ENCODE results near the gene AGPAT4. TPM values are rescaled to one million over a fixed set of nuclear protein-coding genes. Genes with fewer than 3 reads are reported as not detected.

AGPAT4 gene
- total RNA-seq, 2 experiments from 2014 or later: 2.0 to 2.4 TPM

DNA sequence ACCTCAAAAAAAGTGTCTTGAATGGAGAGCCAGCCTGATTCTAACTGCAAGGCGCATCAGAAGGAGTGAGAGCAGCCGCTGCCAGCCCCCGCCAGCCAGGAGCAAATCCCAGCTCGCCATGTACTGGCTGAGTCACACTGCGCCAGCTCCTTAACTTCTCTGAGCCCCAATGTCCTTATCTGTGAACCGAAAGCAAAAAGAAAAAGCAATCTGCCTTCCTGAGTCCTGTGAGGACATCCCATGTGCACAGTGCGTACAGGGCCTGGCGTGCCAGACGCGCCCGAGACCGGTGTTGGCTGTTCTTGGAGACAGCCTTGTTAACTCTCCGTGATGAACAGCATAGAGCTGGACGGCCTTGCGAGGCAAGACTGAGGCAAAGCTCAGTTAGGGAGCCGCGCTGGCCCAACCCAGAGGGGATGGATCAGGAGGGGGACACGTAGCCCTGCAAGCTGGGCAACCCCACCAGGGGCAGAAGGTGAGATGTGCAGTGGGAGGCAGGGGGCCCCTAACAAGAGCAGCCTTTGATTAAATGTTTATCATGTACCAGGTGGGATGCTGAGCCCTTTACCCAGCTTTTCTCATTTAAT is 122.7 kb downstream of the AGPAT4 start:
- CTCF ChIA-PET: interaction anchor here (0.7 to 1.2 kb wide), 2 partner anchors 12 to 222 kb away, joined by 4 to 5 read pairs; no protein-coding TSS in a partner anchor
- POLR2A ChIA-PET: no interaction called here

GRCh38 chr6:161150566-161150965 is 123.3 kb downstream of the AGPAT4 start:
- CTCF ChIA-PET: interaction anchor here (1.2 kb wide), 1 partner anchor 222 kb away, joined by 5 read pairs; no protein-coding TSS in a partner anchor

GRCh38 chr6:161150136-161150535 is 123.7 kb downstream of the AGPAT4 start:
- POLR2A ChIA-PET: no interaction called here

More at GRCh38 chr6:161150566-161150965, 123.3 kb downstream of the AGPAT4 start:
- POLR2A ChIA-PET: no interaction called here

DNA sequence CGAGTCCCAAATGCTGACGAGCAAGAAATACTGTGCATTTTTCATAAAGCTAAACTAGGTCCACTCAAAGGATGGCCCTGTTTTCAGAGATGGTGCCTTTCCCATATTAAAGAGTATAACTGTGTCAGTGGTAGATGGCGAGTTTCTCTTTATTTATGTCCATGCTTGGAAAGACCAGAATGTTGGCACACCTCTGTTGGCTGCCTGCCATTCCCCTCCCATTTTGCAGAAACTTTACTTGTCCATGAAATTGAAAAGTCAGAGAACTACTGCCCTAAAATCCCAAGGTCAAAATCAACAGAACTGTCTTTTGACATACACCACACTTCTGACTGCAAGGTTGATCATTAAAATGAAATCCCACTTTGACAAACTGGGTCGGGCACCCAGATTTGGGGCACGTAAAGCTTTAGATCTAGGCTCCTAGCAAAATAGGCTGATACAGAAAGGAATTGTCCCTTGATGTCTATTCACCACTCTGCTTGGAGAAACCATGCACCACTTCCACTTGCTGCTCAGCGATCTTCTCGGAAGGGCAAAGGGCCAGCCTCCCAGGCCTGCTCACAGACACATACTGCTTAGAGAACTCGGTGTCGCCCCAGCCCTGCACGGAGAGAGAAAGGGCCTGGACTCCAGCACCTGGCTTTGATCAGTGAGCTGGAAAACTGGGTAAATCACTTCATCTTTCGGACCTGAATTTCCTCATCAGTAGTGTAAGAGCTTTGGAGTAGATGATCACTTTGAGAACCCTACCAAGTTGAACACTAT is 130.0 kb downstream of the AGPAT4 start:
- POLR2A ChIA-PET: no interaction called here

More at GRCh38 chr6:161150136-161150535, 123.7 kb downstream of the AGPAT4 start:
- CTCF ChIA-PET: no interaction called here

DNA sequence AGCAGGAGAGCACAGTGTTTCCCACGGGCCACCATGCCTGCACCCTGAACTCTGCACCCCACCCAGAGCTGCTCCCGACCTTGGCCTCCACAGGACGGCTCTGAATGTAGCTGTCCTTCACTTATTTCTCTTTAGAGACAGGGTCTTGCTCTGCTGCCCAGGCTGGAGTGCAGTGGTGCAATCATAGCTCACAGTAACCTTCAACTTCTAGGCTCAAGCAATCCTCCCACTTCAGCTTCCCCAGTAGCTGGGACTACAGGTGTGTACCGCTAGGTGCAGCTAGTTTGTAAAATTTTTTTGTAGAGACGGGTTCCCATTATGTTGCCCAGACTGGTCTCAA is 130.9 kb downstream of the AGPAT4 start:
- CTCF ChIA-PET: no interaction called here
- POLR2A ChIA-PET: no interaction called here

More for the DNA sequence above, 130.0 kb downstream of the AGPAT4 start:
- CTCF ChIA-PET: no interaction called here

DNA sequence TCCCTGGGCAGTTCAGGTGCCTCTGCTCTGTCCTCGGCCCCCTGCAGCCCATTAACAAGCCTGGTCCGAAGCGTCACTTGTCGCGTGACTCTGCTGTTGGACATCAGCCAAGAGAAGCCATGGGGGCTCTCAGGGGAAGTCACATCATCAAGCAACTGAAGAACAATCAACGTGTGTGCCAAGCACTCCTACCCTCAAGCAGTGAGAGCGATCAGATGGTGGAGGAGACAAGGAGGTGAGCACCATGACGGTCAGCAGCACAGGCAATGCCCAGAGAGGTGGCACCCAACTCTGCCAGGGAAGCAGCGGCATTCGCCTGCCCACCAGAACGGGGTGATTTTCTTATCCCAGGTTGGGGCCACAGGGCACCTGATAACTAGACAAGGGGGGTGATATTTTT is 132.7 kb downstream of the AGPAT4 start:
- CTCF ChIA-PET: interaction anchor here (0.6 kb wide), 1 partner anchor 35 kb away, joined by 3 read pairs; no protein-coding TSS in a partner anchor
- POLR2A ChIA-PET: no interaction called here

GRCh38 chr6:161140554-161140875 is 133.3 kb downstream of the AGPAT4 start:
- ChIA-PET CTCF (no interaction called here), POLR2A (no interaction called here)

DNA sequence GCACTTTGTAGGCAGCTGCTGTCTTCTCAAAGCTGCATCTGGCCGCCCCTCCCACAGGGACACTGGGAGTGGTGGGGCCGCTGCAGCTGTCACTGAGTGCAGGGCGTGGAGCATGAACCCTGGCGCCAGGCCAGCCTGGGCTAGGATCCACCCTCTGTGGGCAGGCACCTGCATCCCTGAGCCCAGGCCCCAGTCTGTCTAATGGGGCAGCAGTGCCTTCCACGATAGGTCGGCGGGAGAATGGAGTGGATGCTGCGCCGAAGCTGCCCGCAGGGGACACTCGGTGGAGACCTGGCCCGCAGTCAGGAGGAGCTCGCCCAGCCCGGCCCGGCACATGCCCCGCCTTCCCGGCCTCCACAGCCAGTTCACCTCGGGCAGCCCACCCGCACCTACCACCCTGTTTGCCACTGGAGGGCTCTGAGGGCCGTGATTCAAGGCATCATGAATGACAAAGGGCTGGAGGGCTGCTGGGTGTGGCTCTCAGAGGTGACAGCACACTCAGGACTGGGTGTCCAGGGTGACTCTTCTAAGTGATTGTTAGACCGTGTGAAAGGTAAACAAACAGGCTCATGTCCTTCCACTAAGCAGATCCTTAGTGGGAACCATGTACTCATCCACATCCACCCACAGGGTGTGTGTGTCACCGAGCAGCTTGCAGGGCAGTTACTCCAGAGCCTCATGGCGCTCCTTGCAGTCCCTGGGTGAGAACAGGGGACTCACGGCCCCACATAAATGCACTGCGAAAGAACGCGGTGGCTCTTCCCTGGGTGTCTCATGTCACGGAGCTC is 133.9 kb downstream of the AGPAT4 start:
- CTCF ChIA-PET: interaction anchor here (0.7 to 1.0 kb wide), 2 partner anchors 11 to 209 kb away, joined by 3 to 4 read pairs; no protein-coding TSS in a partner anchor
- POLR2A ChIA-PET: no interaction called here

DNA sequence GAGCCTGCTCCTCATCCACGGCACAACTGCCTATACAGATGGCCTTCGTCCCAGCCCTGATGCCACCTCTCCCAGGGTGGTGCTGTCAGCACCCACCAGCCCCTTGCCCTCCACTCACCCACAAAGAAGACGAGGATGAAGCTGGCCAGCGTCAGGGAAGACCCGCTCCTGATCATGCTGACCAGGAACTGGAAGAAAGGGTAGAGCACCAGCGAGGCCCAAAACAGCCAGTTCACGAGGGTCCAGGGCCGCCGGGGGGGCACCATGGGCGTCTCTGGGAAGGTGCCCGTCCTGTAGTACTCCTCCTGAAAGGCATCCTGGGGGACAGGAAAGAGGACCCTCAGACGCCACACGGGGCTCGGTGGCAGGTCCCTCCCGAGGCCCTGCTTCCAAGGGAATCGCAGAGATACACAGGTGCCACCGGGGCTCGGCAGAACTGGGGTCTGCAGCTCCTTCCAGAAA is 134.5 kb downstream of the AGPAT4 start:
- CTCF ChIA-PET: interaction anchor here (0.7 to 1.0 kb wide), 2 partner anchors 12 to 209 kb away, joined by 3 to 4 read pairs; no protein-coding TSS in a partner anchor

DNA sequence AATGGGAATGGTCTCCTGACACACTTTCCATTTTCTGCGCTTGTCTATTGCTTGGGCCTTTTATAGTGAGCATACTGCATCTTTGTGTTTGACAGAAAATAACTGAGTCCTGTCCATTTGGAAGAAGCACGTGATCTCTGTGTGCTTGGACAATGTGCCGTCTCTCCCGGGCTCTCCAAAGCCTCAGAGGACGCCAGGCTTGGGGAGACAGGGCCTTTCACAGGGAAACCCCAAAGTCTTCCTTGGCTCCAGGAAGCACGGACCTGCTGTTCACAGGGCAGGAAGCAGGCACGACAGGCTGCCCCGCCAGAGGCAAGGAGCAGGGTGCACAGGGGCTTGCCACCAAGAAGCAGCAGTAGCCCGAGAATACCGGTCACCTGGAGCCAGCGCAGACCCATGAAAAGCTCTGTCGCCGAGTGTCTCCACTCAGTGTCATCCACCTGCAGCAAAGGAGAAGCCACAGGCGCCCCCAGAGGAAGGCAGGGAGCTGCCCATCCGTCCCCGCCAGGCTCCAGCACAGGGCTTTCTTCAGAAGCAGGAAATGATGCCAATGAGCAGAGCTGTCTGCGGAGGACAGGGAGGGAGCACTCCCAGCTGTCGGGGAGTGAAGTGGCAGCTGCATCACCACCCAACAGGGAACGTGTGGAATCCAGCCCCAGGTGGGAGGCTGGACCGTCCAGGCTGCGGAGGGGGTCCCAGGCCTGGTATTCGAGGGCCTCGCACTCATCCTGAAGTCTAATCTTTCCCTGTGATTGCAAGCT is 135.1 kb downstream of the AGPAT4 start:
- ChIA-PET CTCF (interaction anchor here (0.7 kb wide), 1 partner anchor 13 kb away, joined by 4 read pairs; no protein-coding TSS in a partner anchor), POLR2A (no interaction called here)

More for the DNA sequence above, 134.5 kb downstream of the AGPAT4 start:
- POLR2A ChIA-PET: no interaction called here

- POLR2A ChIA-PET: no interaction called here
- CTCF ChIA-PET: no interaction called here
Observed at GRCh38 chr6:161137839-161138542, 135.9 kb downstream of the AGPAT4 start.

DNA sequence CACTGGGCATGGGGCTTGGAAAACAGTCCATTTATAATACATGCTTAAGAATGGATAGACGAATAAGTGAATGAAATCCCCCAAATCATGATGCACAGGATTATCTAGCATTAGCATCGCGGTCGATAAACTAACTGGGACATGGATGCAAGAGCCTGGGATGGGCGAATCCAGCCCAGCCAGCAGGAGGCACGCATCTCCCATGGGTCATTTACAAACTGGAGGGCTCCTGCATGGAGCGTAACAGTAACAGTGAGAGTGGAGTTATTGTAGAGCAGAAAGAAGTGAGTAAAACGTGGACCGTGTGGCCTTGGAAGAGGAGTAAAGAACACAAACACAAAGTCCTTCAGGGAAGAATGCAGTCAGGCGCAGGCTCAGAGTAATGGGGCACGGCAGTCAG is 136.5 kb downstream of the AGPAT4 start:
- ChIA-PET POLR2A (no interaction called here), CTCF (no interaction called here)

GRCh38 chr6:161136655-161137054 is 137.2 kb downstream of the AGPAT4 start:
- CTCF ChIA-PET: no interaction called here
- POLR2A ChIA-PET: no interaction called here

- POLR2A ChIA-PET: no interaction called here
- CTCF ChIA-PET: no interaction called here
Observed at GRCh38 chr6:161135695-161136591, 137.9 kb downstream of the AGPAT4 start.

- CTCF ChIA-PET: no interaction called here
- POLR2A ChIA-PET: no interaction called here
Observed at GRCh38 chr6:161134550-161135298, 139.1 kb downstream of the AGPAT4 start.

- POLR2A ChIA-PET: no interaction called here
- CTCF ChIA-PET: no interaction called here
Observed at GRCh38 chr6:161133963-161134362, 139.9 kb downstream of the AGPAT4 start.

DNA sequence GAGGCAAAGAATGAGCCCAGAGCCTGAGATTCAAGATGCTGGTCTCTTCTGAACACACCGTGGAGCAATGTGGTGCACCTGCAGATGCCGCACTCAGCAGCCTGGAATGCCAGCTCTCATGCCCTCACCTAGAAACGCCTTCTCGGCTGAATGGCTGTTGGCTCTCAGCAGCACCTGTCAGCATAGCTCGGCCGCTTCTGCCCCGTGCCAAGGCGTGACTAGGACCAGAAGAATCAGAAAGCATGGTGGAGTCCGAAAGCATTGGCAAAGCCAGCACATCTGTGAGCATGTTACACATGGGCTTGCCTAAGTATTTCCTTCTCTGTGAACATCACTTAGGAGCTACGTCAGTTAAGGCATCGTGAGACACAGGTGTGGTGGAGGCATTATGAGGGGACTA is 141.5 kb downstream of the AGPAT4 start:
- ChIA-PET POLR2A (no interaction called here), CTCF (no interaction called here)

Measured in activated CD8-positive, alpha-beta memory T cell treated with anti-CD3 and anti-CD28 coated beads for 36 hours (primary cell).